DOHH2 (cell line): Measurements from ENCODE around the gene RAPH1.

Experiments
- CTCF ChIP-seq: fragments of 200-600 bp; sonication (generic); IDR thresholded peaks from one replicate; pipeline ENCODE4 v1.5.1; 2014; ENCODE audit warnings: antibody characterized with exemption, mild to moderate bottlenecking, low read depth, low read length; ENCODE audit not compliant: poor library complexity, severe bottlenecking
- EZH2phosphoT487 ChIP-seq: fragments of 200-600 bp; sonication (generic); IDR thresholded peaks from 2 replicates; pipeline ENCODE4 v1.6.1; 2017; ENCODE audit warnings: borderline replicate concordance, mild to moderate bottlenecking, antibody characterized with exemption, low read length, moderate library complexity, mixed read lengths

- TF ChIP-seq CTCF (no peak), EZH2phosphoT487 (no peak)
Measured at GRCh38 chr2:203407496-203407895, 127.6 kb downstream of the RAPH1 start.
